Smooth muscle cell (in vitro differentiated cells): Measurements from ENCODE around the gene SLC16A9. TPM values are rescaled to one million over a fixed set of nuclear protein-coding genes. Genes with fewer than 3 reads are reported as not detected.

Source experiments
- DNase-seq: peaks from one replicate; lab custom pipeline; 2025; ENCODE audit not compliant: unreplicated experiment; lab: John Stamatoyannopoulos, UW
- H2AFZ ChIP-seq: fragments of 200-600 bp; sonication (generic); 2 replicates; pipeline ENCODE4 v1.6.0; 2016; ENCODE audit warnings: antibody characterized with exemption, low read depth, mild to moderate bottlenecking
- H3F3A ChIP-seq: fragments of 200-600 bp; sonication (generic); 2 replicates; pipeline ENCODE4 v1.6.0; 2017; ENCODE audit warnings: antibody characterized with exemption, low read depth
- H3K27ac ChIP-seq: fragments of 200-600 bp; sonication (generic); 2 replicates; pipeline ENCODE4 v1.5.1; 2016; ENCODE audit warnings: low read depth, mild to moderate bottlenecking
- H3K27me3 ChIP-seq: fragments of 200-600 bp; sonication (generic); 2 replicates; pipeline ENCODE4 v1.6.1; 2016; ENCODE audit warnings: low read depth, mild to moderate bottlenecking
- H3K36me3 ChIP-seq: fragments of 200-600 bp; sonication (generic); 2 replicates; pipeline ENCODE4 v1.5.1; 2016; ENCODE audit warnings: low read depth
- H3K4me1 ChIP-seq: fragments of 200-600 bp; sonication (generic); 2 replicates; pipeline ENCODE4 v1.5.1; 2016; ENCODE audit warnings: low read depth
- H3K4me2 ChIP-seq: fragments of 200-600 bp; sonication (generic); 2 replicates; pipeline ENCODE4 v1.6.0; 2016; ENCODE audit warnings: mild to moderate bottlenecking
- H3K4me3 ChIP-seq: fragments of 200-600 bp; sonication (generic); 2 replicates; pipeline ENCODE4 v1.5.1; 2016; ENCODE audit warnings: mild to moderate bottlenecking
- H3K79me2 ChIP-seq: fragments of 200-600 bp; sonication (generic); 2 replicates; pipeline ENCODE4 v1.6.0; 2016; ENCODE audit warnings: low read depth, mild to moderate bottlenecking
- H3K9ac ChIP-seq: fragments of 200-600 bp; sonication (generic); 2 replicates; pipeline ENCODE4 v1.6.0; 2016; ENCODE audit warnings: low read depth
- H3K9me3 ChIP-seq: fragments of 200-600 bp; sonication (generic); replicated peaks from 2 replicates; pipeline ENCODE4 v1.5.1; 2016; ENCODE audit warnings: low read depth
- H4K20me1 ChIP-seq: fragments of 200-600 bp; sonication (generic); 2 replicates; pipeline ENCODE4 v1.6.0; 2016; ENCODE audit warnings: low read depth
- CTCF ChIP-seq: fragments of 200-600 bp; sonication (generic); IDR thresholded peaks from 2 replicates; pipeline ENCODE4 v1.5.1; 2017; ENCODE audit warnings: borderline replicate concordance, mild to moderate bottlenecking, antibody characterized with exemption; ENCODE audit not compliant: insufficient read depth, poor library complexity, severe bottlenecking
- WGBS: methylation state at CpG from one replicate; pipeline ENCODE4 v1.1.7; 2016; ENCODE audit warnings: low lambda C conversion rate; 5-methylcytosine and 5-hydroxymethylcytosine counted together
- polyA plus RNA-seq: library from polyadenylated mRNA; unstranded; fragments of >200 nt; fragmentation: Nextera tagmentation; extraction: Ambion mirVana; gene quantifications from 2 replicates; pipeline ENCODE4 v1.2.1, GENCODE V29; 2016
- total RNA-seq: library from RNA; depleted of rRNA; stranded (reverse); fragments of >200 nt; gene quantifications from 2 replicates; pipeline ENCODE4 v1.2.3, GENCODE V29; 2014

SLC16A9 gene
- total and polyA plus RNA-seq, 2 experiments from 2014 or later = 0.90 to 2.1 TPM

DNA sequence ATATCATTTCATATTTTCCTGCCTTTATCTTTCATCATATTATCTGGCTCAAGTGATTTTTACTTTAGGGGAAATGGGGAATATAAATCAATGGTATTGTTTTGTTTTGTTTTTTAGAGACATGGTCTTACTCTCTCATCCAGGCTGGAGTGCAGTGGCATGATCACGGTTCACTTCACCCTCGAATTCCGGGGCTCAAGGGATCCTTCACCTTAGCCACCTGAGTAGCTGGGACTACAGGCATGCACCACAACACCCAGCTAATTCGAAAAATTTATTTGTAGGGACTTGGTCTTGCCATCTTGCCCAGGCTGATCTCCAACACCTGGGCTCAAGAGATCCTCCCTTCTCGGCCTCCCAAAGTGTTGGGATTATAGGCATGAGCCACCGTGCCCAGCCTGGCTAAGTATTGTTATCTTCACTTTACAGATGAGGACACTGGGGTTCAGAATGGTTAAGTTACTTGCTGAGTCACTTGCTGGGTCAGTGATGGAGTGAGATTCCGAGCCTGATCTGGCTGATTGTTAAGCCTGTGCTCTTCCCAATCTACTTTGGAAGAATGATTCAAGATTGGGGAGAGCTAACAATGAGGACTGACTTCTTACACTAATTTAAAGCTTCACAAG lies 3.7 kb upstream of the SLC16A9 start:
- no peak overlapping the region for H3K9ac ChIP-seq
- 81% methylated on average over 7 of the region's 7 CpGs for WGBS
- peaks cover 19% of the 10 kb centered on the region for H3K27me3 ChIP-seq
- H3K27ac ChIP-seq = no peak overlapping the region
- no peak overlapping the region for H3K4me3 ChIP-seq
- peaks cover 4% of the 10 kb centered on the region for H3K4me1 ChIP-seq
- no peak overlapping the region for H2AFZ ChIP-seq
- H3K4me2 ChIP-seq = no peak overlapping the region
- H3K9me3 ChIP-seq = no peaks in the 10 kb centered on the region
- TF ChIP-seq CTCF = no peak
- no peaks in the 10 kb centered on the region for H3F3A ChIP-seq
- H3K79me2 ChIP-seq = no peaks in the 10 kb centered on the region
- no peaks in the 10 kb centered on the region for H3K36me3 ChIP-seq
- H4K20me1 ChIP-seq = no peaks in the 10 kb centered on the region
- no peak for DNase-seq

DNA sequence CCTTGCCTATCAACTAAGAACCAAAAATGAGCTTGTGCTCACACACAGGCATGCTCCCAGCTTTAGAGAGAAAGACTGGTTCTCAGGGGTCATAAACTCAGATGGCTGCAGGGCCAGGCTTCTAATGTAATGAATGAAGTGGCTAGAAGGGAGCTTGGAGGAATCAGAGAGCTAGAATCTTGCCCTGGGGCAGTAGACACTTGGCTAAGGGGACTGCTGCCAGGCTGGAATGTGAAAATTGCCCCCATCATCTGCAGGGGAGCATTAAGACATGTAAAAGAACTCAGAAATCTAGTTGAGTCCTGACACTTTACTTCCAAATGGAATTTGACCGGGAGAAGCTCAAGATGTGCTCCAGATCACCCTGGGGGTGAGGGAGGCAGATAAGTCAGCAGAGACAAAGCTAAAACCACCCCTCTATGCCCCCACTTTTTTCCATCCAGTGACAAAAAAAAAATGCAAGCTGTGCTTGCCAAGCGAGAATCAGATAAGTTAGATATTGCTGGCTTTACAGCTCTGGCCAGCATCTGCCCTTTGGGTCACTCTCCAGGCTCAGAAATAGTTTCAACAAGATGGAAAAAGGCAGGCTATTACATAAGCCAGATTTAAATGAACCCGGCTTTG lies 2.3 kb upstream of the SLC16A9 start:
- no peak for DNase-seq
- Histone ChIP-seq H3K4me3 (no peak overlapping the region), H3K79me2 (no peaks in the 10 kb centered on the region), H2AFZ (no peak overlapping the region), H3K9ac (no peak overlapping the region), H3K4me1 (peaks cover 5% of the 10 kb centered on the region), H3K4me2 (no peak overlapping the region), H4K20me1 (no peaks in the 10 kb centered on the region), H3K27me3 (peaks cover 29% of the 10 kb centered on the region), H3F3A (no peaks in the 10 kb centered on the region), H3K36me3 (no peaks in the 10 kb centered on the region), H3K9me3 (no peaks in the 10 kb centered on the region), H3K27ac (no peak overlapping the region)
- TF ChIP-seq CTCF = no peak
- WGBS = 31% methylated on average over 3 of the region's 3 CpGs

DNA sequence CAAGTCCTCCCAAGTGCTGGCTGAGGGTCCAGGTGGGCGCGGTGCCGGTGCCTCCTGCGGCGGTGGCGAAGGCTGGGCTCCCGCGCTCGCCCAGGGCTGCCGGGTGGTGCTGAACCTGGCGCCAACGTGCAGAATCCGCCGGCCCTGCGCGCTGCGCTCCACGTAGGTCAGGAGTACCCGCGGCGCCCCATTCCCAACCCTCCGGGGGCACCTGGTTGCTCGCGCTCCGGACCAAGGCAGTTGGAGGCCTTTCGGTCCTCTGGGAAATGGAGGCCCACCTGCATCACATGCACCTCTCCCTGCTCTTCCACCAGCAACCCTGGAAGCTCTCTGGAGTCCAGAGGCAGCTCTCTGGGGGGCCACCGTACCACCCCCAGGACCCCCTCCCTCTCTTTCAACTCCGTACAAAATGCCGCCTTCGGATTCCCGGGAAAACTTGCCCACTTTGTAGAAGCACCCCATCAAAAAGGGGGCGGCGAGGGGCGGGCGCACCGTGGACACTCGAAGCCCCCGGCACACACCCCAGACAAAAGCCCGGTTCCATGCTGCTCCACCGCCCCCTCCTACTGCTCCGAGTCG lies 745 bp downstream of the SLC16A9 start:
- H3K4me2 ChIP-seq = peak overlapping the region; percentile 94
- DNase-seq = no peak
- no peaks in the 10 kb centered on the region for H3K9me3 ChIP-seq
- TF ChIP-seq CTCF = no peak
- H3K36me3 ChIP-seq = no peaks in the 10 kb centered on the region
- no peaks in the 10 kb centered on the region for H4K20me1 ChIP-seq
- 3% methylated on average over 42 of the region's 42 CpGs for WGBS
- peaks cover 5% of the 10 kb centered on the region for H3K4me1 ChIP-seq
- no peaks in the 10 kb centered on the region for H3K79me2 ChIP-seq
- H3K27ac ChIP-seq = no peak overlapping the region
- peak overlapping the region; percentile 23 for H3K9ac ChIP-seq
- peak overlapping the region; percentile 67 for H3K4me3 ChIP-seq
- H2AFZ ChIP-seq = peak overlapping the region; percentile 96
- no peaks in the 10 kb centered on the region for H3F3A ChIP-seq
- H3K27me3 ChIP-seq = peaks cover 29% of the 10 kb centered on the region
